AG08396 (cell line): ENCODE data around the gene WHAMM.
"Not testable (repeated sequence)": the region's sequence is repeated elsewhere in the genome, so short reads cannot be mapped to it uniquely, and the experiment has no call there.

ENCODE experiments used
- DNase-seq: peaks from one replicate; pipeline ENCODE4 v3.0.0; 2012; ENCODE audit warnings: low spot score, mixed read lengths

WHAMM gene

GRCh38 chr15:82802497-82802896 is 6.9 kb upstream of the WHAMM start:
- no peak for DNase-seq

- no peak for DNase-seq
These were observed 5.4 kb upstream of the WHAMM start for GRCh38 chr15:82803793-82804574.

- DNase-seq = no peak
These were observed 4.9 kb upstream of the WHAMM start for GRCh38 chr15:82804575-82804949.

GRCh38 chr15:82805994-82806406 is 3.4 kb upstream of the WHAMM start, which contains the start of gene FSD2:
Gene FSD2 (minus strand): TSS chr15:82806069. CDS start chr15:82787390, 18,679 bp downstream.
- no peak for DNase-seq

- DNase-seq = no peak
These were observed 1.4 kb upstream of the WHAMM start for GRCh38 chr15:82807920-82808633.

- no peak for DNase-seq
These were observed 790 bp upstream of the WHAMM start for GRCh38 chr15:82808634-82809041.

- DNase-seq = peak; percentile 47
These were observed 847 bp downstream of the WHAMM start for GRCh38 chr15:82810061-82810889.

- no peak for DNase-seq
These were observed 1.5 kb downstream of the WHAMM start for GRCh38 chr15:82810890-82811426.

GRCh38 chr15:82812994-82813393 is 3.6 kb downstream of the WHAMM start:
- DNase-seq = no peak

- DNase-seq = no peak
These were observed 10.7 kb downstream of the WHAMM start for GRCh38 chr15:82820128-82820527.

- not testable (repeated sequence) for DNase-seq
These were observed 12.0 kb downstream of the WHAMM start for GRCh38 chr15:82821396-82821795.

GRCh38 chr15:82821851-82822250 is 12.4 kb downstream of the WHAMM start:
- not testable (repeated sequence) for DNase-seq

GRCh38 chr15:82823049-82823448 is 13.6 kb downstream of the WHAMM start:
- DNase-seq = no peak

GRCh38 chr15:82828075-82828474 is 18.6 kb downstream of the WHAMM start:
- DNase-seq = no peak

- no peak for DNase-seq
These were observed 19.8 kb downstream of the WHAMM start for GRCh38 chr15:82829234-82829633.

GRCh38 chr15:82830427-82831173 is 21.2 kb downstream of the WHAMM start:
- no peak for DNase-seq

GRCh38 chr15:82831894-82832600 is 22.6 kb downstream of the WHAMM start:
- DNase-seq = no peak

- peak; percentile 81 for DNase-seq
These were observed 23.4 kb downstream of the WHAMM start for GRCh38 chr15:82832601-82833361.

GRCh38 chr15:82833362-82833682 is 23.9 kb downstream of the WHAMM start:
- DNase-seq = no peak

- no peak for DNase-seq
These were observed 26.0 kb downstream of the WHAMM start for GRCh38 chr15:82835391-82835917.
